Measurements from ENCODE around the gene AIFM3.

The AIFM3 gene

DNA sequence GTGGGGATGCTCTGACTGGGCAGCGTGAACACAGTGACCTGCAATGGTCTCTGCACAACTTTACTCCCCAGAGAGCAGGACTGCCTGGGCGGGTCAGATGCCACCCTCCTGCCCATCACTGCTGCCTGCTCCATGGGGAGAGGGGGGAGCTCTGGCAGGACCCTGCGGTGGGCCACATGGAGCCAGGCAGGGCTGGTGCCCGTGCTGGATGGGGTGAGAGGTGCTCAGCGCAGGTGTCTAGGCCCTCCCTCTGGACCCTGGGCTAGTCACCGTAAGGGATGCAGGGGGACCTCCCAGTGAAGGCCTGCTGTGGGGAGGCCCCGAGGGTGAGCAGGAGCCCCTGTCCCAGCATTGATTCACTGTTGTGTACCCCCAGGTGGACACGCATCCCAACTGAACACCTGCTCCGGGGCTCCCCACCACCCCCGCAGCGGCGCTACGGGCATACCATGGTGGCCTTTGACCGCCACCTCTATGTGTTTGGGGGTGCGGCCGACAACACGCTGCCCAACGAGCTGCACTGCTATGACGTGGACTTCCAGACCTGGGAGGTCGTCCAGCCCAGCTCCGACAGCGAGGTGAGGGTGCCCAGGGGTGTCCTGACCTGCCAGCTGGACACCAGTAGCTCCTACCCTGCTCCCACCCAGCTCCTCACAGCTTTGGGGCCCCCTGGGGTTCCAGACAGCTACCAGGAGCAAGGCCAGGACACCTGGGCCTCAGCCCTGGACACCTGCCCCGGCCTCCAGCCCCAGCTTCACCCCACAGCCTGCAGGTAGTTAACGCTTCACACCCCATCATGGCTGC, 24.4 kb downstream of the AIFM3 start:
- Histone ChIP-seq H3K4me3 (ENCODE audit: low read length) (no peak overlapping the region), H3K9me2 (replicated peaks; ENCODE audit: control insufficient read depth, low read length) (no peaks in the 10 kb centered on the region), H3K9me3 (ENCODE audit: control insufficient read depth, insufficient read depth, low read length) (no peaks in the 10 kb centered on the region), H4K20me1 (ENCODE audit: control insufficient read depth, insufficient read depth, low read depth, low read length) (no peaks in the 10 kb centered on the region), H3K4me2 (ENCODE audit: low read length) (no peak overlapping the region), H3K27me3 (ENCODE audit: control insufficient read depth, low read length) (no peaks in the 10 kb centered on the region), H3K27ac (ENCODE audit: low read depth, low read length) (no peak overlapping the region), H3K4me1 (ENCODE audit: control insufficient read depth, low read length) (peaks cover 8% of the 10 kb centered on the region), H3K79me2 (ENCODE audit: control insufficient read depth, low read length) (no peaks in the 10 kb centered on the region), H3K36me3 (ENCODE audit: control insufficient read depth, low read length) (peaks cover 54% of the 10 kb centered on the region), H3F3A (ENCODE audit: control insufficient read depth, insufficient read depth) (no peaks in the 10 kb centered on the region)
- TF ChIP-seq EZH2phosphoT487 (IDR thresholded peaks at IDR 0.05; ENCODE audit: borderline replicate concordance, low read length), result no peak
- TF ChIP-seq, protein P1, sequence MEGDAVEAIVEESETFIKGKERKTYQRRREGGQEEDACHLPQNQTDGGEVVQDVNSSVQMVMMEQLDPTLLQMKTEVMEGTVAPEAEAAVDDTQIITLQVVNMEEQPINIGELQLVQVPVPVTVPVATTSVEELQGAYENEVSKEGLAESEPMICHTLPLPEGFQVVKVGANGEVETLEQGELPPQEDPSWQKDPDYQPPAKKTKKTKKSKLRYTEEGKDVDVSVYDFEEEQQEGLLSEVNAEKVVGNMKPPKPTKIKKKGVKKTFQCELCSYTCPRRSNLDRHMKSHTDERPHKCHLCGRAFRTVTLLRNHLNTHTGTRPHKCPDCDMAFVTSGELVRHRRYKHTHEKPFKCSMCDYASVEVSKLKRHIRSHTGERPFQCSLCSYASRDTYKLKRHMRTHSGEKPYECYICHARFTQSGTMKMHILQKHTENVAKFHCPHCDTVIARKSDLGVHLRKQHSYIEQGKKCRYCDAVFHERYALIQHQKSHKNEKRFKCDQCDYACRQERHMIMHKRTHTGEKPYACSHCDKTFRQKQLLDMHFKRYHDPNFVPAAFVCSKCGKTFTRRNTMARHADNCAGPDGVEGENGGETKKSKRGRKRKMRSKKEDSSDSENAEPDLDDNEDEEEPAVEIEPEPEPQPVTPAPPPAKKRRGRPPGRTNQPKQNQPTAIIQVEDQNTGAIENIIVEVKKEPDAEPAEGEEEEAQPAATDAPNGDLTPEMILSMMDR (IDR thresholded peaks at IDR 0.05; ENCODE audit: low read depth, low read length, poor library complexity, severe bottlenecking), result no peak

DNA sequence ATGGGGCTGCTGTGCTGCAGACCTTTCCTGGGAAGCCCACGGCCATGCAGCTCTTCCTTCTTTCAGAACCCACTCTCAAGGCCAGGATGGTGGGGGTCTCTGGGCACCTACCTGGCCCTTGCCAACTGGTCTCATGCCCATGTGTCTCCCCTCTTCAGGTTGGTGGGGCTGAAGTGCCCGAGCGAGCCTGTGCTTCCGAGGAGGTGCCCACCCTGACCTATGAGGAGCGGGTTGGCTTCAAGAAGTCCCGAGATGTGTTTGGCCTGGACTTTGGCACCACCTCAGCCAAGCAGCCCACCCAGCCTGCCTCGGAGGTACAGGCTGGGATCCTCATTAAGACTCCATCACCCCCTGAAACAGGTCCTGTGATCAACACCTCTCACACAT, 25.0 kb downstream of the AIFM3 start:
- TF ChIP-seq, protein P1 (IDR thresholded peaks at IDR 0.05; ENCODE audit: low read depth, low read length, poor library complexity, severe bottlenecking), result no peak
- no peak for TF ChIP-seq EZH2phosphoT487 (IDR thresholded peaks at IDR 0.05; ENCODE audit: borderline replicate concordance, low read length)
- H3K27ac ChIP-seq (ENCODE audit: low read depth, low read length), result no peak overlapping the region
- H3F3A ChIP-seq (ENCODE audit: control insufficient read depth, insufficient read depth), result no peaks in the 10 kb centered on the region
- H3K9me2 ChIP-seq (replicated peaks; ENCODE audit: control insufficient read depth, low read length), result no peaks in the 10 kb centered on the region
- no peaks in the 10 kb centered on the region for H3K79me2 ChIP-seq (ENCODE audit: control insufficient read depth, low read length)
- no peak overlapping the region for H3K4me3 ChIP-seq (ENCODE audit: low read length)
- no peaks in the 10 kb centered on the region for H3K9me3 ChIP-seq (ENCODE audit: control insufficient read depth, insufficient read depth, low read length)
- no peaks in the 10 kb centered on the region for H3K27me3 ChIP-seq (ENCODE audit: control insufficient read depth, low read length)
- peaks cover 55% of the 10 kb centered on the region for H3K36me3 ChIP-seq (ENCODE audit: control insufficient read depth, low read length)
- no peak overlapping the region for H3K4me2 ChIP-seq (ENCODE audit: low read length)
- peaks cover 8% of the 10 kb centered on the region for H3K4me1 ChIP-seq (ENCODE audit: control insufficient read depth, low read length)
- H4K20me1 ChIP-seq (ENCODE audit: control insufficient read depth, insufficient read depth, low read depth, low read length), result no peaks in the 10 kb centered on the region

DNA sequence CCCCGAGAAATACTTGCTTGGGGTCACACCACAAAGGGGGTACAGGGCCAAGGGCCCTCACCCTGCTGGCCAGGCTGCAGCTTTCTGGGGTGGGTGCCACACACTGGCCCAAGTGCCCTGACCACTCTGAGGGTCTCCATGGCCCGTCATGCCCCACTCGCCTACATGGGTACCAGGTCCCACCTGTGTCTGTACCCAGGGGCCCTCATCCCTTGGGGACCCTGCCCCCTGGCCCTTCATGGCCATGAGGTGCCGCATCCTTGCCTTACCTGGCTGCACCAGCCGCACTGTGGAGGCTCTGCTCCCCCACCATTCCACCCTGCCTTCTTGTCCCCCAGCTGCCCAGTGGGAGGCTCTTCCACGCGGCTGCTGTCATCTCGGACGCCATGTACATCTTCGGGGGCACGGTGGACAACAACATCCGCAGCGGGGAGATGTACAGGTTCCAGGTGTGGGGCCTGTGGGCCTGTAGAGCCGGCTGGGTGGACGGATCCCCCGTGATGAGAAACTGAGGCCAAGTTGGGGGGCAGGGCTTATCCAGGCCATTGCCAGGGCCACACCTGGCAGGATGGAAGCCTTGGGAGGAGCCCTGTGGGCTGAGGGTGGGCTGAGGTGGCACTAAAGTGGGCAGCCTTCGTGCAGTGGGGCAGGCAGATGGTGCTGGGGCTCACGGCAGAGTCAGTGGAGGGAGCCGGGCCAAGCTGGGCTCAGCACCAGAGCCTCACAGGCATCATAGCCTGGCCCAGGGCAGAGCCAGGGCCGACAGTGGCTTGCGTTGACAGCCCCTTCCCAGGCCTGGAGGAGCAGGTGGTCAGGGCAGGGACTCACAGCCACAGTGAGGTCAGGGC, 25.6 kb downstream of the AIFM3 start:
- no peaks in the 10 kb centered on the region for H3K9me2 ChIP-seq (replicated peaks; ENCODE audit: control insufficient read depth, low read length)
- H3K4me3 ChIP-seq (ENCODE audit: low read length), result no peak overlapping the region
- no peak overlapping the region for H3K4me2 ChIP-seq (ENCODE audit: low read length)
- H3K27me3 ChIP-seq (ENCODE audit: control insufficient read depth, low read length), result no peaks in the 10 kb centered on the region
- H3F3A ChIP-seq (ENCODE audit: control insufficient read depth, insufficient read depth), result no peaks in the 10 kb centered on the region
- H3K9me3 ChIP-seq (ENCODE audit: control insufficient read depth, insufficient read depth, low read length), result no peaks in the 10 kb centered on the region
- H3K4me1 ChIP-seq (ENCODE audit: control insufficient read depth, low read length), result peaks cover 8% of the 10 kb centered on the region
- H3K27ac ChIP-seq (ENCODE audit: low read depth, low read length), result no peak overlapping the region
- no peak for TF ChIP-seq EZH2phosphoT487 (IDR thresholded peaks at IDR 0.05; ENCODE audit: borderline replicate concordance, low read length)
- TF ChIP-seq, protein P1 (IDR thresholded peaks at IDR 0.05; ENCODE audit: low read depth, low read length, poor library complexity, severe bottlenecking), result no peak
- H4K20me1 ChIP-seq (ENCODE audit: control insufficient read depth, insufficient read depth, low read depth, low read length), result no peaks in the 10 kb centered on the region
- H3K79me2 ChIP-seq (ENCODE audit: control insufficient read depth, low read length), result no peaks in the 10 kb centered on the region
- H3K36me3 ChIP-seq (ENCODE audit: control insufficient read depth, low read length), result peaks cover 58% of the 10 kb centered on the region
